GM10248 (cell line): ENCODE measurements around the gene ADM5.

Source experiments
- CTCF ChIA-PET: fragments of 300-600 bp; sonication (Branson Sonifier 250); formaldehyde crosslinking; extraction: SDS; loops from one replicate; lab custom pipeline; 2021; ENCODE audit warnings: antibody characterized with exemption; lab: Yijun Ruan, JAX
- POLR2A ChIA-PET: fragments of 350-650 bp; sonication (Branson Sonifier 250); formaldehyde crosslinking; extraction: SDS; loops from one replicate; lab custom pipeline; 2020; ENCODE audit warnings: antibody characterized with exemption; lab: Yijun Ruan, JAX
- DNase-seq: peaks from one replicate; pipeline ENCODE4 v3.0.0; 2012; ENCODE audit errors: extremely low spot score
- TF ChIP-seq, protein P1 (sequence below): IDR thresholded peaks from 2 replicates; pipeline ENCODE4 v1.5.1; 2012; ENCODE audit warnings: mild to moderate bottlenecking, low read depth; ENCODE audit errors: extremely low read depth, missing control alignments, control extremely low read depth

Gene ADM5

DNA sequence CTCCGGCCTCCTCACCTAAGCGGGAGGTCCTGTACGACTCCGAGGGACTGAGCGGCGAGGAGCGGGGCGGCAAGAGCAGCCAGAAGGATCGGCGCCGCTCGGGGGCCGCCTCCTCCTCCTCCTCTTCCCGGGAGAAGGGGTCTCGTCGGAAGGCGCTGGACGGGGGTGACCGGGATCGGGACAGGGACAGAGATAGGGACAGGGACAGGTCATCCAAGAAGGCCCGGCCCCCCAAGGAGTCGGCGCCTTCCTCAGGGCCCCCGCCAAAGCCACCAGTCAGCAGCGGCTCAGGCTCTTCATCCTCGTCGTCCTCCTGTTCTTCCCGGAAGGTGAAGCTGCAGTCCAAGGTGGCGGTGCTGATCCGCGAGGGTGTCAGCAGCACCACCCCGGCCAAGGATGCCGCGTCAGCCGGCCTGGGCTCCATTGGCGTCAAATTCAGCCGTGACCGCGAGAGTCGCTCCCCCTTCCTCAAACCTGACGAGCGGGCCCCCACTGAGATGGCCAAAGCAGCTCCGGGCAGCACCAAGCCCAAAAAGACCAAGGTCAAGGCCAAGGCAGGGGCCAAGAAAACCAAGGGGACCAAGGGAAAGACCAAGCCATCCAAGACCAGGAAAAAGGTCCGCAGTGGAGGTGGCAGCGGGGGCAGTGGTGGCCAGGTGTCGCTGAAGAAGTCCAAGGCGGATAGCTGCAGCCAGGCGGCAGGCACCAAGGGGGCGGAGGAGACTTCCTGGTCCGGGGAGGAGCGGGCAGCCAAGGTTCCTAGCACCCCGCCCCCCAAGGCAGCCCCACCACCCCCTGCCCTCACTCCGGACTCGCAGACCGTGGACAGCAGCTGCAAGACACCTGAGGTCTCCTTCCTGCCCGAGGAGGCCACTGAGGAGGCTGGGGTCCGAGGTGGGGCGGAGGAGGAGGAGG, 36.6 kb upstream of the ADM5 start:
- DNase-seq, result no peak
- ChIA-PET POLR2A (interaction anchor here (0.6 kb wide), 2 partner anchors 45 to 81 kb away, joined by 3 to 6 read pairs; no protein-coding TSS in a partner anchor), CTCF (no interaction called here)
- TF ChIP-seq, protein P1, sequence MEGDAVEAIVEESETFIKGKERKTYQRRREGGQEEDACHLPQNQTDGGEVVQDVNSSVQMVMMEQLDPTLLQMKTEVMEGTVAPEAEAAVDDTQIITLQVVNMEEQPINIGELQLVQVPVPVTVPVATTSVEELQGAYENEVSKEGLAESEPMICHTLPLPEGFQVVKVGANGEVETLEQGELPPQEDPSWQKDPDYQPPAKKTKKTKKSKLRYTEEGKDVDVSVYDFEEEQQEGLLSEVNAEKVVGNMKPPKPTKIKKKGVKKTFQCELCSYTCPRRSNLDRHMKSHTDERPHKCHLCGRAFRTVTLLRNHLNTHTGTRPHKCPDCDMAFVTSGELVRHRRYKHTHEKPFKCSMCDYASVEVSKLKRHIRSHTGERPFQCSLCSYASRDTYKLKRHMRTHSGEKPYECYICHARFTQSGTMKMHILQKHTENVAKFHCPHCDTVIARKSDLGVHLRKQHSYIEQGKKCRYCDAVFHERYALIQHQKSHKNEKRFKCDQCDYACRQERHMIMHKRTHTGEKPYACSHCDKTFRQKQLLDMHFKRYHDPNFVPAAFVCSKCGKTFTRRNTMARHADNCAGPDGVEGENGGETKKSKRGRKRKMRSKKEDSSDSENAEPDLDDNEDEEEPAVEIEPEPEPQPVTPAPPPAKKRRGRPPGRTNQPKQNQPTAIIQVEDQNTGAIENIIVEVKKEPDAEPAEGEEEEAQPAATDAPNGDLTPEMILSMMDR, result no peak

DNA sequence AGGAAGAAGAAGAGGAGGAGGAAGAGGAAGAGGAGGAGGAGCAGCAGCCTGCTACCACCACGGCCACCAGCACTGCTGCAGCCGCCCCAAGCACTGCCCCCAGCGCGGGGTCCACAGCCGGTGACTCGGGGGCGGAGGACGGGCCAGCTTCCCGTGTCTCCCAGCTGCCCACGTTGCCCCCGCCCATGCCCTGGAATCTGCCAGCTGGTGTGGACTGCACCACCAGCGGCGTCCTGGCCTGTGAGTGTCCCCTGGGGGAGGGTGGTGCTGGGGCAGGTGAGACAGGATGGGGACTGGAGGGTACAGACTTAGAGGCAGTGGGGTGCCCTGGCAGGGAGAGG, 36.0 kb upstream of the ADM5 start:
- TF ChIP-seq, protein P1, result no peak
- no peak for DNase-seq
- ChIA-PET POLR2A (interaction anchor here (0.6 to 1.6 kb wide), 3 partner anchors 13 to 81 kb away, joined by 3 to 6 read pairs (median 5); partner anchors contain the start of gene RRAS), CTCF (no interaction called here)

DNA sequence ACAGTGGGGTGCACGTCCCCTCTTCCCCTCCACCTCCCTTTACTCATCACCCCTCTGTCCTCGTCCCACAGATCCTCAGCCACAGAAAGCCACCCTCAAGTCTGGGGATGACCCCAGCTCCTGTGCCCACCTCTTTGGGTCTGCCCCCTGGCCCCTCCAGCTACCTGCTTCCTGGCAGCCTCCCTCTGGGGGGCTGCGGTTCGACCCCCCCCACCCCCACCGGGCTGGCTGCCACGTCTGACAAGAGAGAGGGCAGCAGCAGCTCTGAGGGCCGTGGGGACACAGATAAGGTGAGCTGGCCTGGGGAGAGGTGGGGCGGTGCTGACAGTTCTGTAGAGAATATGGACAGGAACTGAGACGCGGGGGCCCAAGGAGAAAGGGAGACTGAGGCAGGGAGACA, 34.8 kb upstream of the ADM5 start:
- DNase-seq, result no peak
- POLR2A ChIA-PET, result interaction anchor here (1.6 kb wide), 1 partner anchor 14 kb away, joined by 5 read pairs; the partner anchor contains the start of gene RRAS
- TF ChIP-seq, protein P1, result no peak
- CTCF ChIA-PET, result interaction anchor here (1.0 to 5.2 kb wide), 2 partner anchors 13 to 18 kb away, joined by 3 to 30 read pairs; partner anchors contain the start of gene SCAF1

DNA sequence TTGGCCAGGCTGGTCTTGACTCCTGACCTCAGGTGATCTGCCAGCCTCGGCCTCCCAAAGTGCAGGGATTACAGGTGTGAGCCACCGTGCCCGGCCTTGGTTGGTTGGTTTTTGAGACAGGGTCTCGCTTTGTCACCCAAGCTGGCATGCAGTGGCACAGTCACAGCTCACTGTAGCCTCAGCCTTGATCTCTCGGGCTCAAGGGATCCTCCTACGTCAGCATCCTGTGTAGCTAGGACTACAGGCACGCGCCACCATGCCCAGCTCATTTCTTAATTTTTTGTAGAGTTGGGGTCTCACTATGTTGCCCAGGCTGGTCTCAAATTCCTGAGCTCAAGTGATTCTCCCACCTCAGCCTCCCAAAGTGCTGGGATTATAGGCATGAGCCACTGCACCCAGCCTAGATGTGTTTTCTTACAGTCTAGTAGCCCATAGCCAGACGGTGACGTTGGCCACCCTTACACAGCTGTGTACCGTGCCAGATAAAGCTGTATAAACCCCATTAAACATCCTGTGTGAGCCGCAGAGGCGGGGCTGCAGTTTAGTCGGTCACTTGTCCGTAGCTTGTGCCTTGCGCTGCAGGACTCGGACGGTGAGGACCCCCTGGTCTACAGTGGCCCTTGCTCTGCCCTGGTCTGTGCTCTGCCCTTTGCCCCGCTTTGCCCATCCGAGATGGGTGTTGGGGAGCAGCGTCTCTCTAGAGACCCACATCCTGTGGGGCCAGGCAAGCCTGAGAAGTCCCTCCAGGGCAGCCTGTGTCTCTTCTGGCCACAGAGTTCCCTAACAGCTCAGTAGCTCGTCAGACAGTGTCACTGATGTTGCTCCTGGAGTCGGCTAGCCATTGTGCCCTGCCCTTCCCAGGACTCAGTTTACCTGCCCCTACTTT, 33.6 kb upstream of the ADM5 start:
- DNase-seq, result no peak
- CTCF ChIA-PET, result interaction anchor here (1.0 to 5.2 kb wide), 7 partner anchors 10 to 25 kb away, joined by 3 to 30 read pairs (median 4); partner anchors contain the start of genes PRMT1, RRAS and SCAF1
- POLR2A ChIA-PET, result no interaction called here
- TF ChIP-seq, protein P1, result no peak

DNA sequence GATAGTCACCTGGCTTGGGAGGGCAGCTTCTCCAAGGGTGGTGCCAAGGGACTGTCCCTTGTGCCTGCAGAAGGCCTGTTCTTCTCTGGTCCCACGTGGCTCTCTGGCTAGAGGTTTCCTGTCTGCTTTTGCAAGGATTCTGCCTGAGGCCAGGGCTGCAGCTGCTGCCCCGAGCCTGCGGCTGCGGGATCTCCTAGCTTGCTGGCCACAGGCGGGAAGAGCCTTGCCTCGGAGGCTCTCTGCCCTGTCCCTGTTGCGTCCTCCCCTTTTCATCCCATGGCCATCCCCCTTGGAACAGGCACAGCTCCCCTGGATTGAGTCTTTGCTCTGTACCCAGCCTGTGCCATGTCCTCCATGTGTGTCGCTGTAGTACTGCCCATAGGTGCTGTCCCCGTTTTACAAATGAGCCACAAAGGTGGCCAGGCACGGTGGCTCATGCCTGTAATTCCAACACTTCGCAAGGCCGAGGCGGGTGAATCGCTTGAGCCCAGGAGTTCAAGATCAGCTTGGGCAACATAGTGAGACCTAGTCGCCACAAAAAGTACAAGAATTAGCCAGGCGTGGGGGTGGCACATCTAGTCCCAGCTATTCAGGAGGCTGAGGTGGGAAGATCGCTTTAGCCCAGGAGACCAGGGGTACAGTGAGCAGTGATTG, 32.8 kb upstream of the ADM5 start:
- no peak for DNase-seq
- POLR2A ChIA-PET, result interaction anchor here (0.8 kb wide), 1 partner anchor 19 kb away, joined by 3 read pairs; no protein-coding TSS in a partner anchor
- TF ChIP-seq, protein P1, result no peak
- CTCF ChIA-PET, result interaction anchor here (1.0 to 5.2 kb wide), 7 partner anchors 9 to 24 kb away, joined by 3 to 30 read pairs (median 4); partner anchors contain the start of genes PRMT1 and RRAS
